Neural cell (in vitro differentiated cells): ENCODE data around the gene EXTL1. TPM values are rescaled to one million over a fixed set of nuclear protein-coding genes. Genes with fewer than 3 reads are reported as not detected.
A peak's percentile ranks its signal among the peaks of the same experiment; 100 is the strongest.

Source experiments
- H2AFZ ChIP-seq: fragments of 200-600, 300-800 bp; sonication (generic), shearing (Covaris generic); 2 replicates; pipeline ENCODE4 v1.6.0; 2014; ENCODE audit warnings: low read depth, mild to moderate bottlenecking, antibody characterized with exemption, low read length, moderate library complexity
- H3F3A ChIP-seq: fragments of 200-600 bp; shearing (Covaris generic); 2 replicates; pipeline ENCODE4 v1.6.1; 2016; ENCODE audit warnings: mild to moderate bottlenecking, moderate library complexity, mixed read lengths, antibody characterized with exemption, low read length; ENCODE audit not compliant: insufficient read depth, poor library complexity, severe bottlenecking
- H3K27ac ChIP-seq: fragments of 200-600, 300-800 bp; sonication (generic), shearing (Covaris generic); 2 replicates; pipeline ENCODE4 v1.5.1; 2014; ENCODE audit warnings: mild to moderate bottlenecking, low read length, moderate library complexity
- H3K27me3 ChIP-seq: fragments of 300-800, 200-600 bp; sonication (generic), shearing (Covaris generic); 2 replicates; pipeline ENCODE4 v1.6.0; 2014; ENCODE audit warnings: mild to moderate bottlenecking, low read depth, low read length, moderate library complexity; ENCODE audit not compliant: insufficient read depth
- H3K36me3 ChIP-seq: fragments of 300-800, 200-600 bp; sonication (generic), shearing (Covaris generic); 2 replicates; pipeline ENCODE4 v1.5.1; 2014; ENCODE audit warnings: mild to moderate bottlenecking, antibody characterized with exemption, low read length, moderate library complexity; ENCODE audit not compliant: insufficient read depth
- H3K4me2 ChIP-seq: fragments of 300-800, 200-600 bp; sonication (generic), shearing (Covaris generic); 2 replicates; pipeline ENCODE4 v1.6.0; 2014; ENCODE audit warnings: mild to moderate bottlenecking, low read length
- H3K4me3 ChIP-seq: fragments of 300-800, 200-600 bp; sonication (generic), shearing (Covaris generic); 2 replicates; pipeline ENCODE4 v1.5.1; 2014; ENCODE audit warnings: mild to moderate bottlenecking, low read length, moderate library complexity
- H3K79me2 ChIP-seq: fragments of 200-600 bp; shearing (Covaris generic); replicated peaks from 2 replicates; pipeline ENCODE4 v1.6.0; 2014; ENCODE audit warnings: mild to moderate bottlenecking, low read length, moderate library complexity; ENCODE audit not compliant: insufficient read depth
- H3K9ac ChIP-seq: fragments of 300-800, 200-600 bp; sonication (generic), shearing (Covaris generic); 2 replicates; pipeline ENCODE4 v1.6.1; 2016; ENCODE audit warnings: mild to moderate bottlenecking, low read length, mixed read lengths
- H3K9me2 ChIP-seq: fragments of 200-600 bp; shearing (Covaris generic); 2 replicates; pipeline ENCODE4 v1.6.1; 2016; ENCODE audit warnings: mild to moderate bottlenecking, low read length, mixed read lengths; ENCODE audit not compliant: insufficient read depth
- H3K9me3 ChIP-seq: fragments of 200-600, 300-800 bp; sonication (generic), shearing (Covaris generic); 2 replicates; pipeline ENCODE4 v1.6.1; 2016; ENCODE audit warnings: mild to moderate bottlenecking, mixed run types, low read length, moderate library complexity, mixed read lengths
- H4K20me1 ChIP-seq: fragments of 200-600 bp; shearing (Covaris generic); 2 replicates; pipeline ENCODE4 v1.6.1; 2016; ENCODE audit warnings: mild to moderate bottlenecking, mixed run types; ENCODE audit not compliant: insufficient read depth
- EP300 ChIP-seq: fragments of 450-650 bp; conservative IDR thresholded peaks from 2 replicates; pipeline ENCODE4 v1.6.1; 2014; ENCODE audit warnings: antibody characterized with exemption, mild to moderate bottlenecking, moderate library complexity; ENCODE audit not compliant: poor library complexity, severe bottlenecking
- EZH2 ChIP-seq: fragments of 200-600, 300-800 bp; shearing (Covaris generic), sonication (generic); IDR thresholded peaks from 2 replicates; pipeline ENCODE4 v1.6.1; 2014; ENCODE audit warnings: antibody characterized with exemption, low read length, borderline replicate concordance, mild to moderate bottlenecking; ENCODE audit not compliant: insufficient read depth, poor library complexity, severe bottlenecking
- MXI1 ChIP-seq: fragments of 450-650 bp; conservative IDR thresholded peaks from 2 replicates; pipeline ENCODE4 v1.6.1; 2014; ENCODE audit warnings: antibody characterized with exemption, mild to moderate bottlenecking; ENCODE audit not compliant: poor library complexity, severe bottlenecking
- POLR2AphosphoS5 ChIP-seq: IDR thresholded peaks from 2 replicates; pipeline ENCODE4 v1.6.1; 2012
- RAD21 ChIP-seq: fragments of 450-650 bp; conservative IDR thresholded peaks from 2 replicates; pipeline ENCODE4 v1.6.1; 2014; ENCODE audit warnings: antibody characterized with exemption, mild to moderate bottlenecking, moderate library complexity
- SMC3 ChIP-seq: fragments of 450-650 bp; conservative IDR thresholded peaks from 2 replicates; pipeline ENCODE4 v1.6.1; 2014; ENCODE audit warnings: antibody characterized with exemption, mild to moderate bottlenecking, moderate library complexity; ENCODE audit not compliant: poor library complexity
- TAF1 ChIP-seq: IDR thresholded peaks from 2 replicates; pipeline ENCODE4 v1.6.1; 2012; ENCODE audit warnings: low read depth
- polyA plus RNA-seq: library from polyadenylated mRNA; depleted of rRNA; stranded (reverse); fragments of >200 nt; gene quantifications from 2 replicates; pipeline ENCODE4 v1.2.3, GENCODE V29; 2014
- TF ChIP-seq, protein P1 (sequence below): fragments of 450-650 bp; IDR thresholded peaks from 2 replicates; pipeline ENCODE4 v1.5.1; 2014; ENCODE audit warnings: antibody characterized with exemption, mild to moderate bottlenecking, moderate library complexity; ENCODE audit not compliant: poor library complexity, severe bottlenecking
- TF ChIP-seq, protein P2 (sequence below): IDR thresholded peaks from 2 replicates; pipeline ENCODE4 v1.6.1; 2012; ENCODE audit warnings: borderline replicate concordance

Gene EXTL1
- polyA plus RNA-seq, 1 donor from 2014 or later, result 2.7 TPM

DNA sequence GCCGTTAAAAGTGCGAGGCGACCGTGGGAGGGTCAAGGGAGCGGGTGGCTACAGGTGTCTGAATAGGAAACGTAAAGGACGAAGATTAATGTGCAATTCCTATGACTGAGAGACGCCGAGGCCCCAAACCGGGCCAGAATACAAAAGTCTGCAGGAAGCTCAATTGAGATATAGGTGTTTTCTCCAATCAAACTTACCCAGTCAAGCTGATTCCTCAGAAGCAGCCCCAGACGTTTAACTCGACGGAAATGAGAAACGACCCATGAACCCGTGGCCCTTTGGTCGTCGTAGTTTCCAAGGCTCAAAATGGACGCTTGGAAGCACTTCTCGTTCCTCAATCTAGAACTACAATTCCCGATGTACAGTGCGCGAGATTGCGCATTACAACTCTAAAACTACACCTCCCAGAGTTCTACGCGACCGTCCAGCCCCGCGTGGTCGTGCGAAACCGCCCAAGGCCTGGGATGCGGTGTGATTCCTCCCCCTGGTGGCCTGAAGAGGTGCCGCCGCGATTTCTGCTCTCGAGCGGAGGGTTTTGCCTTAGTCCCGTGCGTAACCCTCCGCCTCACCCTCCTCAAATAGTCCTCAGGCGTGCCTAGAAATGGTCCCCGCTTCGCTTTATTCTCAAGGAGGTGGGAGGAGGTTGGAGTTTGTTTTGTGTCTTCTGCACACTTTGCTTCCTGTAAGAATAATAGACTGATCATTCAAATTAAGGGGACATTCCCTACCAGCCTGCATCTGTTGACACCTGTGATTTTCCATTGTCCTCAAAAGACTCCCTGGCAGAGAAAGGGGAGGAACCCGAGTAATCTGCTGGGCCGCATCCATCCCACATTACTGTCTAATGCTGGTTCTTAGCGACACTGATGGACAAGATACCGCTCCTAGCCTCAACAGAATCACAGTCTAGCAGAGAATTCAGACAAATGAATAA, 23.5 kb upstream of the EXTL1 start, which contains the start of gene PAFAH2:
Gene PAFAH2 (minus strand): TSS at position 236 of the 934 bp plus-strand sequence. CDS start 7,247 bp downstream, outside the sequence.
- Histone ChIP-seq H3K9ac (peak within 1 kb of the TSS; percentile 72), H3K9me2 (no peaks in the 10 kb centered on the region)

DNA sequence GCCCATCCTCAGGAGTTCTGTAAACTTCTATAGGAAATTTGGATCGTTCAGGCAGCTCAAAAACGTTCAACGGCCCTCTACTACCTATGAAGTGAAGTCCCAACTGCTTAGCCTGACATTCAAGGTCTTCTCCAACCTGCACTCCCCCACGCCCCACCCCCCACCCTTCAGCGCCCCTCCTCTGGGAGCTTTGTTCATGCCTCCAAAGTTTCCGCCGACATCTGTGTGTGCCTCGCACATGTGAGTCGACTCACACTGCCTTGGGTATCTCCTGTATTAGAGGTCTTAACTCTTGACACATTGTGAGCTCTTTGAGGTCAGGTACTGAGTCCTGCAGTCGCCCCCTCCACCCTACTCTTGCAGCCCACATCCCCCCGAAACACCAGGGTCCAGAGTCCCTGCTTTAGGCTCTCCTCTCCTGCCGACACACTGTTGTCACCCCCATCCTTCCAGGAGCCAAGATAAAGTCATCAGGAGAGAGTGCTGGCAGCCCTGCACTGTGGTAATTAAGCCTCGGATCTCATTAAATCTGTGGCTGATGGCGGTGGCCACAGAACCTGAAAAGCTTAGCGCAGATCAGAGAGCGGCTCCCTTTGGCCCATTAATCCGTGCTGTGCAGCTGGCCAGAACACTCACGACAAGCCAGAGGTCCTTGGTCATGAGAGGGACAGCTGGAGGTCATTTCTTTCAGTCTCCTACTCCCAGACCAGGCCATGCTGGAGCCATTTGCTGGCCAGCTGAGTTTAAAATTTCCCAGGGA, 22.4 kb upstream of the EXTL1 start:
- no peak overlapping the region for H3K4me3 ChIP-seq
- no peaks in the 10 kb centered on the region for H4K20me1 ChIP-seq
- peak overlapping the region; percentile 97 for H2AFZ ChIP-seq
- no peak overlapping the region for H3K9ac ChIP-seq
- no peaks in the 10 kb centered on the region for H3K9me3 ChIP-seq
- no peak overlapping the region for H3K4me2 ChIP-seq
- no peaks in the 10 kb centered on the region for H3K27me3 ChIP-seq
- H3F3A ChIP-seq, result no peaks in the 10 kb centered on the region
- peaks cover 5% of the 10 kb centered on the region for H3K79me2 ChIP-seq
- no peaks in the 10 kb centered on the region for H3K9me2 ChIP-seq
- H3K36me3 ChIP-seq, result no peaks in the 10 kb centered on the region
- H3K27ac ChIP-seq, result peak overlapping the region; percentile 89
- TF ChIP-seq EP300, result no peak
- TF ChIP-seq POLR2AphosphoS5, result no peak
- TF ChIP-seq, protein P1, sequence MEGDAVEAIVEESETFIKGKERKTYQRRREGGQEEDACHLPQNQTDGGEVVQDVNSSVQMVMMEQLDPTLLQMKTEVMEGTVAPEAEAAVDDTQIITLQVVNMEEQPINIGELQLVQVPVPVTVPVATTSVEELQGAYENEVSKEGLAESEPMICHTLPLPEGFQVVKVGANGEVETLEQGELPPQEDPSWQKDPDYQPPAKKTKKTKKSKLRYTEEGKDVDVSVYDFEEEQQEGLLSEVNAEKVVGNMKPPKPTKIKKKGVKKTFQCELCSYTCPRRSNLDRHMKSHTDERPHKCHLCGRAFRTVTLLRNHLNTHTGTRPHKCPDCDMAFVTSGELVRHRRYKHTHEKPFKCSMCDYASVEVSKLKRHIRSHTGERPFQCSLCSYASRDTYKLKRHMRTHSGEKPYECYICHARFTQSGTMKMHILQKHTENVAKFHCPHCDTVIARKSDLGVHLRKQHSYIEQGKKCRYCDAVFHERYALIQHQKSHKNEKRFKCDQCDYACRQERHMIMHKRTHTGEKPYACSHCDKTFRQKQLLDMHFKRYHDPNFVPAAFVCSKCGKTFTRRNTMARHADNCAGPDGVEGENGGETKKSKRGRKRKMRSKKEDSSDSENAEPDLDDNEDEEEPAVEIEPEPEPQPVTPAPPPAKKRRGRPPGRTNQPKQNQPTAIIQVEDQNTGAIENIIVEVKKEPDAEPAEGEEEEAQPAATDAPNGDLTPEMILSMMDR, result no peak
- TF ChIP-seq RAD21, result no peak
- TF ChIP-seq EZH2, result no peak
- TF ChIP-seq SMC3, result no peak
- TF ChIP-seq MXI1, result no peak
- no peak for TF ChIP-seq TAF1

More for the DNA sequence above, 23.5 kb upstream of the EXTL1 start, which contains the start of gene PAFAH2:
- Histone ChIP-seq H3K4me3 (peak within 1 kb of the TSS; percentile 74), H3K27ac (peak within 1 kb of the TSS; percentile 89), H3K36me3 (no peaks in the 10 kb centered on the region), H4K20me1 (no peaks in the 10 kb centered on the region), H3K27me3 (no peaks in the 10 kb centered on the region), H3F3A (no peaks in the 10 kb centered on the region), H3K4me2 (peak within 1 kb of the TSS; percentile 69), H2AFZ (peak within 1 kb of the TSS; percentile 97), H3K79me2 (peaks cover 5% of the 10 kb centered on the region), H3K9me3 (no peaks in the 10 kb centered on the region)
- TF ChIP-seq RAD21, result peak; percentile 100
- TF ChIP-seq, protein P2, sequence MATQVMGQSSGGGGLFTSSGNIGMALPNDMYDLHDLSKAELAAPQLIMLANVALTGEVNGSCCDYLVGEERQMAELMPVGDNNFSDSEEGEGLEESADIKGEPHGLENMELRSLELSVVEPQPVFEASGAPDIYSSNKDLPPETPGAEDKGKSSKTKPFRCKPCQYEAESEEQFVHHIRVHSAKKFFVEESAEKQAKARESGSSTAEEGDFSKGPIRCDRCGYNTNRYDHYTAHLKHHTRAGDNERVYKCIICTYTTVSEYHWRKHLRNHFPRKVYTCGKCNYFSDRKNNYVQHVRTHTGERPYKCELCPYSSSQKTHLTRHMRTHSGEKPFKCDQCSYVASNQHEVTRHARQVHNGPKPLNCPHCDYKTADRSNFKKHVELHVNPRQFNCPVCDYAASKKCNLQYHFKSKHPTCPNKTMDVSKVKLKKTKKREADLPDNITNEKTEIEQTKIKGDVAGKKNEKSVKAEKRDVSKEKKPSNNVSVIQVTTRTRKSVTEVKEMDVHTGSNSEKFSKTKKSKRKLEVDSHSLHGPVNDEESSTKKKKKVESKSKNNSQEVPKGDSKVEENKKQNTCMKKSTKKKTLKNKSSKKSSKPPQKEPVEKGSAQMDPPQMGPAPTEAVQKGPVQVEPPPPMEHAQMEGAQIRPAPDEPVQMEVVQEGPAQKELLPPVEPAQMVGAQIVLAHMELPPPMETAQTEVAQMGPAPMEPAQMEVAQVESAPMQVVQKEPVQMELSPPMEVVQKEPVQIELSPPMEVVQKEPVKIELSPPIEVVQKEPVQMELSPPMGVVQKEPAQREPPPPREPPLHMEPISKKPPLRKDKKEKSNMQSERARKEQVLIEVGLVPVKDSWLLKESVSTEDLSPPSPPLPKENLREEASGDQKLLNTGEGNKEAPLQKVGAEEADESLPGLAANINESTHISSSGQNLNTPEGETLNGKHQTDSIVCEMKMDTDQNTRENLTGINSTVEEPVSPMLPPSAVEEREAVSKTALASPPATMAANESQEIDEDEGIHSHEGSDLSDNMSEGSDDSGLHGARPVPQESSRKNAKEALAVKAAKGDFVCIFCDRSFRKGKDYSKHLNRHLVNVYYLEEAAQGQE, result peak; percentile 86
- TF ChIP-seq TAF1, result peak; percentile 99
- TF ChIP-seq, protein P1, result peak; percentile 100
- TF ChIP-seq POLR2AphosphoS5, result peak; percentile 89
- TF ChIP-seq SMC3, result peak; percentile 100
- peak; percentile 79 for TF ChIP-seq EP300
- peak; percentile 85 for TF ChIP-seq MXI1
- TF ChIP-seq EZH2, result no peak
